HUDEP-2 (cell line): ENCODE data around the gene NPR1.
"Not testable (repeated sequence)": the region's sequence is repeated elsewhere in the genome, so short reads cannot be mapped to it uniquely, and the experiment has no call there.

Experiments
- DNase-seq, 76 experiments: peaks; one replicate each; lab custom pipeline; 2025; ENCODE audit not compliant: unreplicated experiment in 76 of 76; lab: John Stamatoyannopoulos, UW

NPR1 gene

DNA sequence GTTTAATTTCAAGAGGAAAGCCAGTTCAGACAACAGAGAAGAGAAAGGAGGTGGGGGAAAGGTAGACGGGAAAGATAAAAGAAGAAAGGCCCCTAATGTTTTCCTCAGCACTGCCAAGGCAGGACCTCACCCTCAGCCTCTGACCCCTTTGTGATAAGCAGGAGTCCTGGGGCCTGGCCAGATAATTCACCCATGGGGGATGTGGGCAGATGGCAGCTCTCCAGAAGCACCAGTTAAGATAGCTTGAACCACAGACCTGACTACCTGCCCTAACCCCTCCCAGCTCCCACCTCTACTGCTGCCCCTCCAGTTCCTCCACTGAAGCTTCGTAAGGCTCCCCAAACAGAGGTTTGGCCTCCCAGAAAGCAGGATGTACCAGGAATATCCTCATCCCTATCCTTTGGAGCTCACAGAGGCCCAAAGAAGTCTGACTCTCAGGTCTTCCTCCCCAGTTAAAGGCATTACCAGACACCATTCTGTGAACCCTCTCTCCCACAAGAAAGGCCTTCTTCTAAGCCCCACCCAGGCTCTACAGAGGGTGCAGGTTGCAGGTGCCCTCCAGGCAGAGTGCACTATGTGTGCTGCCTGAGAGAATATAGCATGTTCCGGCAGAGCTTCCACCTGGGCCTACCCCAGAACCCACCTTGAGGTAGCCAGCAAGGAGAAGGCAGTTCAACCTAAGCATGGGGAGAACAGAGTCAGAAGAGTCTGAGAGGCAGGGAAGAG, 29.2 kb upstream of the NPR1 start:
- peak in 72 of 76 experiments; percentile 7 to 83 (median 67) for DNase-seq

DNA sequence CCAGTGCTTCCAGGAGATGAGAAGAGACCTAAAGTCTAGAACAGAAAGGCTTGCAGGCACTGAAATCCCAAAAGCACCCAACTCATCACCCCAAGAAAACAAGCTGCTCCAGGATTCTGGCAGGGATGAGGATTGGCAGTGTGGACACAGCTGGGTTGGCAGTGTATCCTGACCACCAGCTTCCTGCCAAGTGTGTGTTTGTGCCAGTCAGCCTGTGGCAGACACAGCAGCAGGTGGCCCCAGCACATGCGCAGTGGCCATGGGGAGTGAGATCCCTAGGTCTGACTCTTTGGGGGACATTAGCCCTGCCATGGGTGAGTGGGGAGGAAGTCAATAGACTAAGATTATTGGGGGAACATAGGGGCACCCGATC, 28.6 kb upstream of the NPR1 start:
- DNase-seq, result peak in 2 of 76 experiments; percentile 18 to 20

DNA sequence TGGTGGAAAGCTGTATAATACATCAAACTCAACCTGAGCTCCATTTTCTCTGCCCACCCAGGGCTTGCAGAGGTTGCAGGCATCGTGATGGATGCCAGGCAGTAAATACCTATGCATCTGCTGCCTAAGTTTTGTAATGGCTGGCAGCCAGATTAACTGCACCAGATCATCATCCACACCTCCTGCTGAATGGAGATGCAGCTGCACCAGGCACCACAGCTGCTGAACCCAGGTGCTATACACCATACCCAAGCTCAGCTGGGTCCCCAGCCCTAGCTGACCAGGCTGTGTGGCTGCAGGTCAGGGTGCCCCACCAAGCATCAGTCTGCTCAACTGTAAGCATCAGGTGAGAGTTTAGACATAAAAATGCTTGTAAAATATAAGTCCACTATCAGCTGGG, 26.7 kb upstream of the NPR1 start:
- no peak for DNase-seq

DNA sequence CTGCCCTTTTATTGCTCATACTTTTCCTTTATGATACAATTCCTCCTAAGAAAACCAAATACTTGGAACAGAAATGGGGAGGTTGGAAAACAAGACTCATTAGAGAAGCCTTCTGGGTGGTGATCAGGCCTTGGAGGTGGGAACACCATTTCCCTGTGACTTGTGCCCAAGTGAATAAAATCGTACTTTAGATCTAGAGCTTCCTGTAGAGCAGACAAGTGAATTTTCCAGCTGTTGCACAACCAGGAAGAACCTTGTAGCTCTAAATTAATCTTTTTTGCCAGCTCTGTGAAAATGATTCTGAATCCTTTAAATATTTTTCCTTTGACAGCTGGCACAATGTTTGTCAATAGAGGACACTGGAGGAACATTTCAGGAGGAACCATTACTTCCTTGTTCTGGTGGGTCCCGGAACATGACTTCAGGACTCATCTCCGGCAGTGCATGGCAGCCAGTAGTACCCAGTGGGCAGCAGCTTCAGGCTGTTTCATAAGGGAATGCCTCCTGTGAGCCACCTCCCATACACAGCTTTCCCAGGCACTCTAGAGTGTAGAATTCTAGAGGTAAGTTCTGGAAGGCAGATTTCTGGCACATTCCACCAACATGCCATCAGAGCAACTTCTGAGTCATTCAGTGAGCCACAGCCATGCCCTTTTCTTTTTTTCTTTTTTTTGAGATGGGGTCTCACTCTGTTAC, 25.5 kb upstream of the NPR1 start:
- DNase-seq, result no peak

DNA sequence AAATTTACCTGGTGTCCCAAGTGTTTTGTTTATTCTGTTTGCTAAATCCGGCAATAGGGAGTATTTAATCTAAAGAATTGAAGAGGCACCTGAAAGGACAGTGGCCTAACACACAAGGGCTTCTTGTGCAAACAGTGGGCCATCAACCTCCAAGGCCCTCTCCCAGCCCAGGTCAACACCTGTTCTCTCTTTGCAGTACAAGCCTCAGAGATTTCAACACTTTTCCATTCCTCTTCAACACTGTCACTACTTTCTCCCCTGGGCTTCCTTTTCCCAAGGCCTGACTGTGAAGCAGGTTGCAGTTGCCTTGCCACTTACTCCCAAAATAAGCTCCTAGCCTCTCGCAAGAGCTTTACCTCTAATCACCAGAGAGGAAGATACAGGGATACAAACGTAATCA, 23.2 kb upstream of the NPR1 start:
- DNase-seq, result no peak

DNA sequence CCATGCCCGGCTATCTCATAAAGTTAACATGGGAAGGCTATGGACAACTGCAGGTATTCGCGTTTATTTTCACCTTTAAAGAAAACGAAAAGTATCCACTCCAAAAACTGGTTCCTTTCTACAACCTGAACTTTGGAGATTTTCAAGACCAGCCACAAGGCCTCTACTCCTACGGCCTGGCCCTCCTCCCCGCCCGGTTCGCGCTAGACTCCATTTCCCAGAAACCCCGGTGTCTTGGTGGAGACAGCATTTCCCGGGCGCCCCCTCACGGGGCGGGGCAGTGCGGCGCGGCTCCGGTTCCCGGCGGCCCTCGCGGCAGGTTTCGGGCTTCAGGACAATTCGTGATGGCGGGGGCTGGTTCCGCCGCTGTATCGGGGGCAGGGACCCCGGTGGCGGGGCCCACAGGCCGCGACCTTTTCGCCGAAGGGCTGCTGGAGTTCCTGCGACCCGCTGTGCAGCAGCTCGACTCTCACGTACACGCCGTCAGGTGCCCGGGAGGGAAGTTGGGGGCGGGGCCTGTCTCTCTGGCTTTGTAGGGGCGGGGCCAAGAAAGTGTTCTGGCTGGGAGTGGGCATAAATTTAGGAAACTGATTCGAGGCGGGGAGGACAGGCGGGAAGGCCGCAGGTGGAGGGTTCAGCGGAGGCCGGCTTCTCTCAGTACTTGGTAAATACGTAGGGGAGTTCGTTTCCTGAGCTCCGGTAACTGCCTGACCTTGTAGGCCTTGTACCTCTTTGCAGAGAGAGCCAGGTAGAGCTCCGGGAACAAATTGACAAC, 19.9 kb upstream of the NPR1 start, which contains the start of gene SNAPIN:
TSS of gene SNAPIN (plus strand) at position 304 of the 775 bp plus-strand sequence. CDS start at position 345, 41 bp downstream.
- DNase-seq, result peak in 75 of 76 experiments; percentile 28 to 98 (median 83)

DNA sequence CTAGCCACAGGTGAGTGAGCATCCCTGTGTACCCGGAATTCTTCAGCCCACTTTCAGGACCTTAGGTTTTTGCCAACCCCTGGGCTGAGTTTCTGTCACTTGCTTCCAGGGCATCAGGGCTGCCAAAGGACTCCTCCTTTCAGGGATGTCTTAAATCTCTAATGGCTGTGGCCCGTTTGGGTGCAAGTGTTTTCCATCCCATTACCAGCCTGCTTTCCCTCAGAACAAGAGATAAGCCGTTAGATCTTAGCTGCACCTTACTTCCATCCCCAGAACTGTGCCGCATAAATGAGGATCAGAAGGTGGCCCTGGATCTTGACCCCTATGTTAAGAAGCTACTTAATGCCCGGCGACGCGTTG, 19.3 kb upstream of the NPR1 start:
- peak in 1 of 76 experiments; percentile 42 for DNase-seq

DNA sequence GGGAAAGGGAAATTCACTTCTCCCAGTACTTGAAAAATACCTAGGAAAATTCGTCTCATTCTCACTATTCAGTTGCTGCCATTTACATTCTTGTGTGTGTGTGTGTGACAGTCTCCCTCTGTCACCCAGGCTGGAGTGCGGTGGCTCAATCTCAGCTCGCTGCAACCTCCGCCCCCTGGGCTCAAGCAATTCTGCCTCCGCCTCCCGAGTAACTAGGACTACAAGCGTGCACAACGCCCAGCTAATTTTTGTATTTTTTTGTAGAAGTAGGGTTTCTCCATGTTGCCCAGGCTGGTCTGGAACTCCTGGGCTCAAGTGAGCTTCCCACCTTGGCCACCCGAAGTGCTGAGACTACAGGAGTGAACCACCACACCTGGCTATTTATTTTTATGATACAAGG, 18.8 kb upstream of the NPR1 start:
- no peak for DNase-seq

DNA sequence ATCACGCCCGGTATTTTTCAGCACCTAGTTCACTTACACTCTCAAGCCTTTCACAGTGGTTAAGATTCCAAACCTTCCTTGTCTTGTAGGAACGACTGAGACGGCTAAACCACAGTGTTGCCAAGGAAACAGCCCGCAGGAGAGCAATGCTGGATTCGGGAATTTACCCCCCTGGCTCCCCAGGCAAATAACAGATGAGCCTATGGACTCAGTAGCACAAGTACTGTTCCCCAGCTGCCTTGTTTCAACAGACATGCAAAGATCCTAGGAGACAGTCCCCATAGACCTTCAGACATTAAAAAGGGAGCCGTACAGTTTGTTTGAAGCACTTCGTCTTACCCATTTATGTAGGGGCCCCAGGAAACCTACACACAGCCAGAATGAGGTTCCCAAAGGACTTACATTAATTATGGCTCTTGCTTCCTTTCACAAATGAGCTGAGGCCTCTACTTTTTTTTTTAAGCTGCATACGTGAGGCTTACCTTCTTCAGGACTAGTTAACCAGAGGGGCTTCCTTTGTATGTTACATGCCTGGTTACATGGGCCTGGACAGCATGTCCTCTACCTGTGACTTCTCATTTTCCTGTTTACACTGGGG, 17.3 kb upstream of the NPR1 start:
- no peak for DNase-seq

DNA sequence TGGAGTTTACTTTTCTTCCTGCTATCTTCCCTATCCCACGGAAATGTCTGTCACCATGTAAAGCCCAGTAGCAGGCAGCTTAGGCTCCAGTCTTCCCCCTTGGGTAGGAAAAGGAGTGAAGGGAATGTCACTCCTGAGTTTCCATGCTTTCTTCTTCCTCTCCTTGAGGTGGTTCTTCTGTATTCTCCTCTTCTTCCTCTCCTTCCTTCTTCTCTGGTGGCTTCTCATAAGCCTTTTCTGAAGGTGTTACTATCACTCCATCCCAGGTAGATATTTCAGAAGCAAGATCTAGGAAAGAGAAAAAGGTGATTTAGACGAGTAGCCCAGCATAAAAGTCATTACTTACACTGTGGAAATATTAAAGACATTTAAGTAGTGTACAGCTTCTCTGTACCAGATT, 16.2 kb upstream of the NPR1 start:
- DNase-seq, result no peak

DNA sequence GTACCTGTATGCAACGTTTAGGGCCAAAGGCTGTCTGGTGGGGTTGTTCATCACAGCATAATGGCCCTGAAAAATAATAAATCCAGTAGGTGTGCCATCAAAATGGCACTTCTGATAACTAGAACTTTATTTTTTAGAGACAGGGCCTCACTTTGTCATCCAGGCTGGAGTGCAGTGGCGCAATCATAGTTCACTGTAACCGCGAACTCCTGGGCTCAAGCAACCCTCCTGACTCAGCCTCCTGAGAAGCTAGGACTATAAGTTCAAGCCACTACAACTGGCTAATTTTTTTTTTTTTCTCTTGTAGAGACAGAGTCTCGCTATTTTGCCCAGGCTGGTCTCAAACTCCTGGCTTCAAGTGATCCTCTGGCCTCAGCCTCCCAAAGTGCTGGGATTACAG, 15.3 kb upstream of the NPR1 start:
- no peak for DNase-seq

DNA sequence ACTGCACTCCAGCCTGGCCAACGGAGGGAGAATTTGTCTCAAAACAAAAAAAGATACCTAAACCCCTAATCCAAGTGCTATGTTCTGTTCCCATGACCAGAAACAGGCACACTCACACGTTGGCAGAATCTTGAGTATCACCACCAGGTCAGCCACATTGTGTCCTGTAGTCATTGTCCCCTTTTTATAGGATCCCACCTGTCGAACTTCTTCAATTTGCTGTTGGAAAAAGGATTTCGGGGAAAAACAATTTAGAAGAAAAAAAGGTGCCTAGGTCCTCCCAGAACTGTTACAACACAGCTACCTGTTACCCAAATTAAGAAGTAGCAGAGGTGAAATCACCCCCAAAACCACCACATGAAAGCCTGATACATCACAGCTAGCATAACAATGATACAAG, 11.0 kb upstream of the NPR1 start:
- DNase-seq, result no peak

DNA sequence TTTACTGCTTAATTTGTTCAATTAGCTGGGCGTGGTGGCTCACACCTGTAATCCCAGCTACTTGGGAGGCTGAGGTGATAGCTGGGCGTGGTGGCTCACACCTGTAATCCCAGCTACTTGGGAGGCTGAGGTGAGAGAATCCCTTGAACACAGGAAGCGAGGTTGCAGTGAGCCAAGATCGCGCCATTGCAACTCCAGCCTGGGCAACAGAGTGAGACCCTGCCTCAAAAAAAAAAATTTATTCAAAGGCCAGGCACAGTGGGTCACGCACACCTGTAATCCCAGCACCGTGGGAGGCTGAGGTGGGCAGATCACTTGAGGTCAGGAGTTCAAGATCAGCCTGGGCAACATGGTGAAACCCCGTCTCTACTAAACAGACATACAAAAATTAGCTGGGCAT, 9.8 kb upstream of the NPR1 start:
- DNase-seq, result not testable (repeated sequence)

DNA sequence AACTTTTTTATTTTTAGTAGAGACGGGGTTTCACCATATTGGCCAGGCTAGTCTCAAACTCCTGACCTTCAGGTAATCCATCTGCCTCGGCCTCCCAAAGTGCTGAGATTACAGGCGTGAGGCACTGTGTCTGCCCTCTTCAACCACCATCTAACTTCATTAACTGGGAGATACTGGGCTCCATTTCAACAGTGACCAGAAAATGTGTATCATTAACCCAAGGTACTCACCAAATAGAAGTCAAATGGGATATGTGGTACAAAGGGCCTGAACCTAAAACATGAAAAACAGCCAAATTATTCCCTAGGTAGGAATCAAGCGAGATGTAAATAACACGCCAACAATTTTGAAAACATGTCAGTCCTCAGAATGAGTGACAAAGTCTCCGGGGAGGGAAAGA, 8.9 kb upstream of the NPR1 start:
- no peak for DNase-seq

DNA sequence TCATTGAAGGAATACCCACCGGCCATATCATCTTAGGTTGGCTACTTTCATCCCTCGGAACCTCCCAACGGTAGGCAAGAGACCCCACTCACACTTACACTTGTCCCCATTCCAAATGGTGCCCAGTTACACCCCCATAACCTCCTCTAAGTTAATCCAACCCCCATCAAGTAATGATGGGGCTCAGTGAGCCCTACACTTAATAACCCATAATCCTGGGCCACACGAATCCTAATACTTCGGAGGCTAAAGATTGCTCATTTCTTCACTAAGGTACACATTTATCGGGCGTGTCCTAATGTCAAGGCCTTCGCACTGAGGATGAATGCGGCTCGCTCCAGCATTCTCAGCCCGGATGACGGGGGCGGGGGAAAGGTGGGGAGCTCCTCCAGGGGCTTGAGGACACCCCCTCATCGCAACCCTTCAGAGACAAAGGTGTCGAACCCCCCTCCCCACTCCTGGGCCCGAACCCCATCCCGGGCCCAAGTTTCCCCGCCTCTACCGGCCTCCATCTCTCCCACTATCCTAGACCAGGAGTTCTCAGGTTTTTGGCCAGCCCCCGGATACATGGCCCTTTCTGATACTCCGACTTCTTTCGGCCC, 8.1 kb upstream of the NPR1 start:
- no peak for DNase-seq

DNA sequence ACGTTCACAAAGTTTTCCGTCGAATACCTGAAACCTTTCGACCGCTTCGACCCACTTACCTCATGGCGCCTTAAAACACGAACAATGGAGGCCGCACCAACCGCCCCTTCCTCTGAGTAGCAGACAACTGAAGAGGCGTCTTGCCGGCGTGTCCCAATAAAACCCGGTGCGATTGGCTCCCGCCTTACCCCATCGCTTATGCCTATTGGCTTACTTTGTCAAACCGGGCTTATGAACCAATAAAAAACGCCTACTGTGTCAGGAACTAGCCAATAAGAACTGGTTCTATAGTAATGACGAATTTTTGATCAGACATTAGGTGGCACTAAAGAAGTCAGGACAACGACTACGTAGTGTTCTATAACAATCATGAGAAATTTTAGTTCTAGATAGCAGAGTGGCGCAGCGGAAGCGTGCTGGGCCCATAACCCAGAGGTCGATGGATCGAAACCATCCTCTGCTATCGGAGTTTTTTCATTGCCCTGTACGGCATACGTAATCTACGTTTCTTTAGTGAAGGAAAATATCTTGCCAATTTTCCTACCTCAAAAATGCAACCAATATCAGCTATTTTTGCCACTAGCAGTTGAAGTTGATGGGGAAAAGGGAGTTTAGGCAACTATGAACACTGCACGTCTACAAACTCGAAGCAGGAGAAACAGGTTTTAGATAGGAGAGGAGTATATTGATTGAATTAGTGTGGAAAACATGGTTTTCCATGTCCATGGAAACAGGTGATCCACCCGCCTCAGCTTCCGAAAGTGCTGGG, 7.4 kb upstream of the NPR1 start, which contains the start of gene ILF2:
TSS of gene ILF2 (minus strand) at position 135 of the 769 bp plus-strand sequence. CDS start at position 64, 71 bp downstream.
- DNase-seq, result peak in 75 of 76 experiments; percentile 73 to 99 (median 95)

DNA sequence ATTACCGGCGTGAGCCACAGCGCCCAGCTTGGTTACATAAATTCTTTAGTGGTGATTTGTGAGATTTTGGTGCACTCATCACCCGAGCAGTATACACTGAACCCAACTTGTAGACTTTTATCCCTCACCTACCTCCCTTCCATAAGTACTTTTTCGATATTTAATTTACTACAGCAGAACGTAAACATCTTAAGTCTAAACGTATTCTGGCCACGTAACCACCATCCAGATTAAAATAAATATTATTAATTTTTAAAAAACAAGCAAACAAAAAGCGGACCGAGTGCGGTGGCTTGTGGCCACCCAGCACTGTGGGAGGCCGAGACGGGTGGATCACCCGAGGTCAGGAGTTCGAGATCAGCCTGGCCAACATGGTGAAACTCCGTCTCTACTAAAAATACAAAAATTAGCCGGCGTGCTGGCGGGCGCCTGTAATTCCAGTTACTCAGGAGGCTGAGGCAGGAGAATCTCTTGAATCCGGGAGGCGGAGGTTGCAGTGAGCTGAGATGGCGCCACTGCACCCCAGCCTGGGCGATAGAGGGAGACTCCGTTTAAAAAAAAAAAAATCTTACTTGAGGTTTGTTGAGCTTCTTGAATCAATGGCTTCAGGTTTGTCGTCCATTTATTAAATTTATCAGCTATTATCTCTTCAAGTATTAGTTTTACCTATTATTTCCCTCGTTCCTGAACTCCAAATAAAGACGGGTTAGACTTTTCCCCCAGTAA, 6.7 kb upstream of the NPR1 start:
- peak in 56 of 76 experiments; percentile 13 to 77 (median 44) for DNase-seq

DNA sequence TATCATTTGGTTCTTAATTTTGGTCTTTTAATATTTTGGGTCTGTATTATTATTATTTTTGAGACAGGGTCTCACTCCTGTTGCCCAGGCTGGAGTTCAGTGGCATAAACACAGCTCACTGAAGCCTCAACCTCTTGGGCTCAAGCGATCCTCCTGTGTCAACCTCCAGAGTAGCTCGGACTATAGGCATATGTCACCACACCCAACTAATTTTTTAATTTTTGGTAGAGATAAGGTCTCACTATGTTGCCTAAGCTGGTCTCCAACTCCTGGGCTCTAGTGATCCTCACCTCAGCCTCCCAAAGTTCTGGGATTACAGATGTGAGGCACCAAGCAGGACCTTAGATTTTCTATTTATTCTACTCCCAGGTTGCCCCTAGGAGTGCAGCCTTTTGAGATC, 5.0 kb upstream of the NPR1 start:
- DNase-seq, result no peak
